ENCODE results near the gene ACP3. TPM values are rescaled to one million over a fixed set of nuclear protein-coding genes. Genes with fewer than 3 reads are reported as not detected.

The ACP3 gene
- total and polyA plus RNA-seq, 4 donors, result 0.15 to 2.1 (median 1.3) TPM; not detected in 1

DNA sequence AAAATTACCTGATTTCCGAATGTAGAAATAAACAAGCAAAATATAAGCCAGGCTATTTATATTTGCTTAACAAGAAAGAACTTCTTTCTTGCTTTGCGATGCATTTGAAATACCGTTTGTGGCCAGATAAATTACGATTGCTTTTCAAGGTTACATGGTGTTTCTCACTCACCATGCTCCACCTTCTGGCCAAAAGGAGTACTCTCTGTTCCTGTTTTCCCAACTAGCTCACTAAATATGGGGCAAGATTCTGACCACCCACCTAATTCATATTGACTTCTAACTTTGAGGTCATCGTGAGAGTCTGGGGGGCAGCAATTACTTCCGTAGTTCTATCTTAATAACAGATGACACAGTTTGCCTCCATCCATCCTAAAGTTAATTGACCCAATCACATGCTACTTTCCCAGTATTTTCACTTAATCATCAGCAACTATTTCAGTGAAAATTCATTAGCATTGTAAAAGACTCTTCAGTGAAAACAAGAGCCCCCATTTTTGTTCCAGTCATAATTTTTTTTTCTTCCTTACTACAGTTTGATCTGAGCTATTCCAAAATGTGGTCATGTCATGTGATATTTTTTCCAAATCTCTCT lies 25.9 kb downstream of the ACP3 start:
- no peaks in the 10 kb centered on the region for H3K9me3 ChIP-seq (ENCODE audit: control insufficient read depth in 4 of 4, low read length in 3 of 4)
- peak; percentile 85 to 92 for TF ChIP-seq RAD21 (IDR thresholded peaks at IDR 0.05)
- TF ChIP-seq, protein P1, sequence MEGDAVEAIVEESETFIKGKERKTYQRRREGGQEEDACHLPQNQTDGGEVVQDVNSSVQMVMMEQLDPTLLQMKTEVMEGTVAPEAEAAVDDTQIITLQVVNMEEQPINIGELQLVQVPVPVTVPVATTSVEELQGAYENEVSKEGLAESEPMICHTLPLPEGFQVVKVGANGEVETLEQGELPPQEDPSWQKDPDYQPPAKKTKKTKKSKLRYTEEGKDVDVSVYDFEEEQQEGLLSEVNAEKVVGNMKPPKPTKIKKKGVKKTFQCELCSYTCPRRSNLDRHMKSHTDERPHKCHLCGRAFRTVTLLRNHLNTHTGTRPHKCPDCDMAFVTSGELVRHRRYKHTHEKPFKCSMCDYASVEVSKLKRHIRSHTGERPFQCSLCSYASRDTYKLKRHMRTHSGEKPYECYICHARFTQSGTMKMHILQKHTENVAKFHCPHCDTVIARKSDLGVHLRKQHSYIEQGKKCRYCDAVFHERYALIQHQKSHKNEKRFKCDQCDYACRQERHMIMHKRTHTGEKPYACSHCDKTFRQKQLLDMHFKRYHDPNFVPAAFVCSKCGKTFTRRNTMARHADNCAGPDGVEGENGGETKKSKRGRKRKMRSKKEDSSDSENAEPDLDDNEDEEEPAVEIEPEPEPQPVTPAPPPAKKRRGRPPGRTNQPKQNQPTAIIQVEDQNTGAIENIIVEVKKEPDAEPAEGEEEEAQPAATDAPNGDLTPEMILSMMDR (IDR thresholded peaks at IDR 0.05; ENCODE audit: low read depth, low read length, missing input control), result peak; percentile 77
- TF ChIP-seq HNF4A (conservative IDR thresholded peaks at IDR 0.05), result no peak
- no peak for TF ChIP-seq YY1 (IDR thresholded peaks at IDR 0.05)
- peak overlapping the region in 1 of 2 donors; percentile 53 for H3K9ac ChIP-seq (ENCODE audit: low read depth in 1 of 2, low read length in 2 of 2)
- no peaks in the 10 kb centered on the region for H3K36me3 ChIP-seq (ENCODE audit: control insufficient read depth in 4 of 4, insufficient read depth in 3 of 4, low read depth in 1 of 4, low read length in 3 of 4)
- DNase-seq (ENCODE audit: low spot score), result no peak
- 1% methylated on average over 6 of the region's 6 CpGs for WGBS
- H3K4me1 ChIP-seq (ENCODE audit: control insufficient read depth in 4 of 4, insufficient read depth in 4 of 4, low read length in 3 of 4), result peaks cover 0 to 3% (median 0%) of the 10 kb centered on the region in 4 donors
- H3K27me3 ChIP-seq (ENCODE audit: control insufficient read depth in 4 of 4, insufficient read depth in 4 of 4, low read length in 3 of 4), result no peaks in the 10 kb centered on the region
- H3K4me3 ChIP-seq (ENCODE audit: low read depth in 1 of 3, low read length in 3 of 3), result no peak overlapping the region
- no peak overlapping the region for H3K27ac ChIP-seq (ENCODE audit: low read depth in 1 of 2, low read length in 2 of 2)

DNA sequence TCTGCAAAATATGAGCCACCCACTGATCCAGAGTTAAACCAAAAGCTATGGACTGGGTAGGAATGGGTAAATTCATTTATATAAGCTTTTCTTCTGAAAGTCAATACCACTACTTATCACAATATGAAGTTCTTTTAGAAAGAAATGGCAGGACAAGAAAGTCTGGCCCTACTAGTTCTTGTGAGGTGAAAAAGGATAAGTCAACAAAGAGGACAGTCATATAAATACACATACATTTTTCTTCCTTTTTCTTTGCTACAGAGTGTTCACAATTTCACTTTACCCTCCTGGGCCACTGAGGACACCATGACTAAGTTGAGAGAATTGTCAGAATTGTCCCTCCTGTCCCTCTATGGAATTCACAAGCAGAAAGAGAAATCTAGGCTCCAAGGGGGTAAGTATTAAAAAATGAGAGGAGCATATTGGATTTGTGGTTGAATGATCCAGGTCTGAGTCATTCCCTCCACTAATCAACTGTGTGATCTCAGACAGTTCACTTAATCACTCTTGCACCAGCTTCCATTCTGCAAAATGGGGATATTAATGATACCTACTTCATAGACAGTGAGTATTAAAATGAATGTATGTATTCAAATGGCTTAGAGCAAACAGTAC lies 27.6 kb downstream of the ACP3 start:
- DNase-seq (ENCODE audit: low spot score), result no peak
- no peak for TF ChIP-seq NR2F2 (IDR thresholded peaks at IDR 0.05)
- TF ChIP-seq RAD21 (IDR thresholded peaks at IDR 0.05), result no peak
- TF ChIP-seq, protein P1 (IDR thresholded peaks at IDR 0.05; ENCODE audit: low read depth, low read length, missing input control), result no peak
- no peak for TF ChIP-seq RXRA (IDR thresholded peaks at IDR 0.05)
- TF ChIP-seq, protein P2, sequence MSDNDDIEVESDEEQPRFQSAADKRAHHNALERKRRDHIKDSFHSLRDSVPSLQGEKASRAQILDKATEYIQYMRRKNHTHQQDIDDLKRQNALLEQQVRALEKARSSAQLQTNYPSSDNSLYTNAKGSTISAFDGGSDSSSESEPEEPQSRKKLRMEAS (IDR thresholded peaks at IDR 0.05), result no peak
- no peak for TF ChIP-seq SP1 (IDR thresholded peaks at IDR 0.05)
- no peak for TF ChIP-seq HNF4A (conservative IDR thresholded peaks at IDR 0.05)
- no peak for TF ChIP-seq HNF4G (IDR thresholded peaks at IDR 0.05)
- TF ChIP-seq TAF1 (conservative IDR thresholded peaks at IDR 0.05), result no peak
- no peak for TF ChIP-seq FOXA2 (IDR thresholded peaks at IDR 0.05)
- no peak for TF ChIP-seq EGR1 (IDR thresholded peaks at IDR 0.05; ENCODE audit: low read depth in 2 of 2)
- no peak for TF ChIP-seq GABPA (IDR thresholded peaks at IDR 0.05 in 1 of 2, conservative IDR thresholded peaks at IDR 0.05 in 1 of 2)
- TF ChIP-seq, protein P3, sequence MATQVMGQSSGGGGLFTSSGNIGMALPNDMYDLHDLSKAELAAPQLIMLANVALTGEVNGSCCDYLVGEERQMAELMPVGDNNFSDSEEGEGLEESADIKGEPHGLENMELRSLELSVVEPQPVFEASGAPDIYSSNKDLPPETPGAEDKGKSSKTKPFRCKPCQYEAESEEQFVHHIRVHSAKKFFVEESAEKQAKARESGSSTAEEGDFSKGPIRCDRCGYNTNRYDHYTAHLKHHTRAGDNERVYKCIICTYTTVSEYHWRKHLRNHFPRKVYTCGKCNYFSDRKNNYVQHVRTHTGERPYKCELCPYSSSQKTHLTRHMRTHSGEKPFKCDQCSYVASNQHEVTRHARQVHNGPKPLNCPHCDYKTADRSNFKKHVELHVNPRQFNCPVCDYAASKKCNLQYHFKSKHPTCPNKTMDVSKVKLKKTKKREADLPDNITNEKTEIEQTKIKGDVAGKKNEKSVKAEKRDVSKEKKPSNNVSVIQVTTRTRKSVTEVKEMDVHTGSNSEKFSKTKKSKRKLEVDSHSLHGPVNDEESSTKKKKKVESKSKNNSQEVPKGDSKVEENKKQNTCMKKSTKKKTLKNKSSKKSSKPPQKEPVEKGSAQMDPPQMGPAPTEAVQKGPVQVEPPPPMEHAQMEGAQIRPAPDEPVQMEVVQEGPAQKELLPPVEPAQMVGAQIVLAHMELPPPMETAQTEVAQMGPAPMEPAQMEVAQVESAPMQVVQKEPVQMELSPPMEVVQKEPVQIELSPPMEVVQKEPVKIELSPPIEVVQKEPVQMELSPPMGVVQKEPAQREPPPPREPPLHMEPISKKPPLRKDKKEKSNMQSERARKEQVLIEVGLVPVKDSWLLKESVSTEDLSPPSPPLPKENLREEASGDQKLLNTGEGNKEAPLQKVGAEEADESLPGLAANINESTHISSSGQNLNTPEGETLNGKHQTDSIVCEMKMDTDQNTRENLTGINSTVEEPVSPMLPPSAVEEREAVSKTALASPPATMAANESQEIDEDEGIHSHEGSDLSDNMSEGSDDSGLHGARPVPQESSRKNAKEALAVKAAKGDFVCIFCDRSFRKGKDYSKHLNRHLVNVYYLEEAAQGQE (IDR thresholded peaks at IDR 0.05), result no peak
- TF ChIP-seq, protein P4, sequence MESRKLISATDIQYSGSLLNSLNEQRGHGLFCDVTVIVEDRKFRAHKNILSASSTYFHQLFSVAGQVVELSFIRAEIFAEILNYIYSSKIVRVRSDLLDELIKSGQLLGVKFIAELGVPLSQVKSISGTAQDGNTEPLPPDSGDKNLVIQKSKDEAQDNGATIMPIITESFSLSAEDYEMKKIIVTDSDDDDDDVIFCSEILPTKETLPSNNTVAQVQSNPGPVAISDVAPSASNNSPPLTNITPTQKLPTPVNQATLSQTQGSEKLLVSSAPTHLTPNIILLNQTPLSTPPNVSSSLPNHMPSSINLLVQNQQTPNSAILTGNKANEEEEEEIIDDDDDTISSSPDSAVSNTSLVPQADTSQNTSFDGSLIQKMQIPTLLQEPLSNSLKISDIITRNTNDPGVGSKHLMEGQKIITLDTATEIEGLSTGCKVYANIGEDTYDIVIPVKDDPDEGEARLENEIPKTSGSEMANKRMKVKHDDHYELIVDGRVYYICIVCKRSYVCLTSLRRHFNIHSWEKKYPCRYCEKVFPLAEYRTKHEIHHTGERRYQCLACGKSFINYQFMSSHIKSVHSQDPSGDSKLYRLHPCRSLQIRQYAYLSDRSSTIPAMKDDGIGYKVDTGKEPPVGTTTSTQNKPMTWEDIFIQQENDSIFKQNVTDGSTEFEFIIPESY (IDR thresholded peaks at IDR 0.05), result no peak
- no peak for TF ChIP-seq FOXA1 (IDR thresholded peaks at IDR 0.05)
- TF ChIP-seq YY1 (IDR thresholded peaks at IDR 0.05), result no peak
- TF ChIP-seq, protein P5, sequence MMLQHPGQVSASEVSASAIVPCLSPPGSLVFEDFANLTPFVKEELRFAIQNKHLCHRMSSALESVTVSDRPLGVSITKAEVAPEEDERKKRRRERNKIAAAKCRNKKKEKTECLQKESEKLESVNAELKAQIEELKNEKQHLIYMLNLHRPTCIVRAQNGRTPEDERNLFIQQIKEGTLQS (IDR thresholded peaks at IDR 0.05), result no peak
- no peak for TF ChIP-seq JUND (IDR thresholded peaks at IDR 0.05)
- H3K4me3 ChIP-seq (ENCODE audit: low read depth in 1 of 3, low read length in 3 of 3), result no peak overlapping the region
- H3K36me3 ChIP-seq (ENCODE audit: control insufficient read depth in 4 of 4, insufficient read depth in 3 of 4, low read depth in 1 of 4, low read length in 3 of 4), result no peaks in the 10 kb centered on the region
- H3K4me1 ChIP-seq (ENCODE audit: control insufficient read depth in 4 of 4, insufficient read depth in 4 of 4, low read length in 3 of 4), result peaks cover 0 to 3% (median 0%) of the 10 kb centered on the region in 4 donors
- H3K9me3 ChIP-seq (ENCODE audit: control insufficient read depth in 4 of 4, low read length in 3 of 4), result no peaks in the 10 kb centered on the region
- H3K27ac ChIP-seq (ENCODE audit: low read depth in 1 of 2, low read length in 2 of 2), result no peak overlapping the region
- H3K27me3 ChIP-seq (ENCODE audit: control insufficient read depth in 4 of 4, insufficient read depth in 4 of 4, low read length in 3 of 4), result no peaks in the 10 kb centered on the region
- H3K9ac ChIP-seq (ENCODE audit: low read depth in 1 of 2, low read length in 2 of 2), result no peak overlapping the region
